Left renal cortex interstitium (tissue), 4 donors: Measurements from ENCODE around the gene RETREG3. TPM values are rescaled to one million over a fixed set of nuclear protein-coding genes. Genes with fewer than 3 reads are reported as not detected.
"Not testable (repeated sequence)": the region's sequence is repeated elsewhere in the genome, so short reads cannot be mapped to it uniquely, and the experiment has no call there.

ENCODE experiments used
- DNase-seq, 4 donors: peaks; one replicate each; pipeline ENCODE4 v3.0.0-alpha.2; 2013; ENCODE audit warnings: low read depth in 4 of 4, low spot score in 2 of 4, missing footprints in 1 of 4
- polyA plus RNA-seq, 4 donors: library from polyadenylated mRNA; unstranded; fragments of 120-200 nt; gene quantifications; one replicate each; pipeline ENCODE4 v1.2.1, GENCODE V29; 2013; ENCODE audit not compliant: insufficient read length in 4 of 4

RETREG3 gene
- polyA plus RNA-seq, 4 donors: 41.9 to 65.7 (median 51.1) TPM

DNA sequence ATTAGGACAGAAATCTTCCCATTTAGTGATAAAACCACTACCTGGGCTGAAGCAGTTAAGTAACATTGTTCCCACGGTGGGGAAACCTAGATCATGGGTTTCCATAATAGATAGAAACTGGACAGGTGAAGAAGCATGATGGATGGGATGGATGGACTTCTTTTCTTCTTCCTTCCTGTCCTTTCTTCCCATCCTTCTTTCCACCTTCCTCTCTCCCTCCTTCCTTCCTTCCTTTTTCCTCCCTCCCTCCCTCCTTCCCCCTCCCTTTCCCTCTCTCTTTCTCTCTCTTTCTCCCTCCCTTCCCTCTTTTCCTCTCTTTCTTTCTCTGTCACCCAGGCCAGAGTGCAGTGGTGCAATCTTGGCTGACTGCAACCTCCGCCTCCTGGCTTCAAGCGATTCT lies 34.7 kb downstream of the RETREG3 start:
- no peak for DNase-seq

DNA sequence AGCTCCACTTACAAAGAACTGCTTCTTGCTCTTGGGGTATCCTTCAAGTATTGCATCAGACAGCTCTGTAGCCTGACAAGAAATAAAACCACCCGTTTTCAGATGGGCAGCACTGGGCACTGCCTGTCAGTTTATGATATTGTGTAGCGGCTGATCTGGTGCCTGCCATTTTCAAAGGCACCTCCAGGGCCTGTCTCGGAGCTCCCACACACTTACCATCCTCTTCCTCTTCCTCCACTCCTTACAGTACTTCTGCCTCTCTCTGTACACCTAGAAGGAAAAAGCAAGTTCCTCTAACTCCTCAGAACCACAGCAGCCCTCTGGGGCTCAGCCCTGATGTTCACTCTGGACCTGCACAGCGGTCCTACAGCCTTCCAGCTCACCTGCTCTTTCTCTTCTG lies 36.1 kb downstream of the RETREG3 start:
- no peak for DNase-seq

DNA sequence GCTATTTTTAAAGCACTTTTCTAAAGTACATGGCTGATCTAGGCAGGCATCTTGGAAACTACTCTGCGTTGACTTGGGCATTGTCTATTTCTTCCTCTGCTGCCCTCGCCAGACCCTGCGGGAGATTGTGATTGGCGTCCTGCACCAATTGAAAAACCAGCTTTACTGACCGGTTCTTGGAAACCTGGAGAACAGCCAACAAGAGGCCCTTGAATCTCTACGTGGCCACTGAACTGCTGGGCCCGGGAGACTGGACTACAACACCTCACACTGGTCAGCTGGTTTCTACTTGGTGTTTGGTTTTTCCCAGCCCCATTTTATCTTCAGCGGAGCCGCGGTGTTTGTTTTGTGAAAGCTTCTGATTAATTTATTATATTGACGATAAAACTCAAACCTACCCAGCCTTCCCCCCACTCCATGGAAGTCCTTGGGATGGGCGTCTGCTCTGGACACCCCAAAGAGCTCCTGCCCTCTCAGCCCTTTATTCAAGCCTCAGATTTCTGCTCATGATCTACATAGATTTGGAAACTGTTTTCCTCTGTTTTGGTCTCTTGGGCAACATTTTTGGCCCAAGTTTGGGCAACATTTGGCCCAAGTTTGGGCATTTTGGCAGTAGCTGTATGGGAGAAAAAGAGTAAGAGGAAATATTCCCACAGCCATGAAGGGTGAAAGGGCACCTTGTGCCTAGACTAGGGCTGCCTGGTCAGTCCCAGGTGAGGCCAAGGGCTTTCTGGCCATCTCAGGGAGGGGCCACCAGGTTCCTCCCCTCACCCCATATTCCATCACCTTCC lies 37.5 kb downstream of the RETREG3 start:
- DNase-seq: no peak

DNA sequence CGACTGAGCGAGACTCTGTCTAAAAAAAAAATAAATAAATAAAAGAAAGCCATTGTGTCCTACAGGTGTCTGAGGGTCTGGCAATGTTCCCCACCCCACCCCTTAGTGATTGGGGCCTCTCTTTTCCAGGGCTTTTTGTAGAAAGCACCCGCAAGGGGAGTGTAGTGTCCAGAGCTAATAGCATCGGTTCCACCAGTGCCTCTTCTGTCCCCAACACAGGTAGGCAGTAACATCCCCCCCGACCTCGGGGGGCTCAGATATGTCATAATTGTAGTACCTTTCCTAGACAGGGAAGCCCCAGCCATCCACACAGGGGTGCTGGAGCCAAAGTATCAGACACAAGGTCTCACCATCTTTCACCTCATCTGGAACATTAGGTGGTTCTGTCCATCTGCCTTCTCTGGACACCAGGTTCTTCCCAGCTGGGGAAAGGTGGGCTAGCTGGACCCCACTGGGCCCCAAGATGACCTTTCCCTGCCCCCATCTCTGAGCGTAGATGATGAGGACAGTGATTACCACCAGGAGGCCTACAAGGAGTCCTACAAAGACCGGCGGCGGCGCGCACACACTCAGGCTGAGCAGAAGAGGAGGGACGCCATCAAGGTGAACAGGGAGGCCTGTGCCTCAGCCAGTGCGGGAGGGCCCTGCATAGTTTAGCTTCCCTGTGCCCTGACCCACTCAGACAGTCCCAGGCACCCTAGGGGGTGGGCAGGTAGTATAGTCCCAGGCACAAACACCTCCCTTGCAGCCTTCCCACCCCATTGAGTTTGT lies 40.6 kb downstream of the RETREG3 start:
- DNase-seq: no peak

DNA sequence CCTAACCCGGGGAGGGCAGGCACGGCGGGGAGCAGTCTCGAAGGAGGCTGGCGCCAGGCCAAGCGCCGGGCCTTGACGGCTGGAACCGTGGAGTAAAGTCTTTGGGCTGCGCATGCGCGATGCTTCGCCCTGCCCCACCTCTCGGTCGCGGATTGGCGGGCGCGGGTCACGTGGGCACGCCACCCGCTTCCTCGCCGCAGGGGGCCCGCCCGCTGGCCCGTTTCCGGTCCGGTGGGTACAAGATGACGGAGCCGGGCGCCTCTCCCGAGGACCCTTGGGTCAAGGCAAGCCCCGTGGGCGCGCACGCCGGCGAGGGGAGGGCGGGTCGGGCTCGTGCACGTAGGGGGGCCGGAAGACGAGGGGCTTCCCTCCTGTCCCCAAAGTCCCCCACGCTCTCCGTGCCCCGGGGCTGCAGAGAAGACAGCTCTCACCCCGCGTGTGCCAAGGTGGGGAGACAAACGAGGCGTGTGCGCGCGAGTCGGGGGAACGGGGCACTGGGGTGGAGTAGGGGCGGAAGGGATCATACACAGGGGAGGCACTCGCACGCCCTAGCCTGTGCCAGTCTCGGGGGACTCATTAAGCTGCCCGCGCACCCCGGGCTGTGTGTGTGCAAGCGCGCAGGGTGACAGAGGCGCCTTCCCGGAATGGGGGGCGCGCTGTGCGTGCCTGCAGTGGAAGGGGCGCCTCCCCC lies 42.1 kb downstream of the RETREG3 start, which contains the start of gene MLX:
Gene MLX, plus strand, starts transcription at position 218 of the 691 bp plus-strand sequence. Its CDS starts 25 bp downstream, at position 243.
- DNase-seq: peak in 1 of 4 donors; percentile 82

DNA sequence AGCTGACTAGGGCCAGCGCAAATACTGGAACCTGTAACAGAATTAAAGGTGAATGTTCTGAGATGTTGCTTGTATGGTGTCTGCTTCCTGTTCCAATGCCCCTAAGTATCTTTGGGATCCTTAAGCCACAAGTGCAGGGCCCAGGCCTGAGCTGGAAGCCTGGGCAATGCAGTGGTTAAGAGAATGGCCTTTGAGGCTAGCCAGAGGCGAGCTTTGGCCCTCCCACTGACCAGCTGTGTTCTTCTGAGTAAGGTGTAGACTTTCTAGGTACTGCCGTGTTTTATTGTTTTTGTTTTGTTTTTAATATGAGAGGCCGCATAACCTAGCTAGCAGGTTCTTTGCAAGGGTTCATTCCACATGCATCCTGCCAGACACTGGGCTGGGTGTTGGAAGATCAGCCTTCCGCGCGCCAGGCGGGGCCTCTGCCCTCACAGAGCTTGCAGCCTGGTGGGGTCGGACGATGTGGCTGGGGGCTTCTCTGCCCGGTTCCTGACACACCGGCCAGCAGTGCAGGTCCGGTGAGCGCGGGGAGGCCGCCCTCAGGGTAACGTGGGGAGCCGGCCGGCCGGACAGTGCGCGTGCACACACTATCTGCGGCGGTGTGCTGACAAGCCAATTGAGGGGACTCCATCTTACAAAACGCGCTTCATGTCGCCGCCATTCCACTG lies 42.8 kb downstream of the RETREG3 start:
- DNase-seq: no peak

DNA sequence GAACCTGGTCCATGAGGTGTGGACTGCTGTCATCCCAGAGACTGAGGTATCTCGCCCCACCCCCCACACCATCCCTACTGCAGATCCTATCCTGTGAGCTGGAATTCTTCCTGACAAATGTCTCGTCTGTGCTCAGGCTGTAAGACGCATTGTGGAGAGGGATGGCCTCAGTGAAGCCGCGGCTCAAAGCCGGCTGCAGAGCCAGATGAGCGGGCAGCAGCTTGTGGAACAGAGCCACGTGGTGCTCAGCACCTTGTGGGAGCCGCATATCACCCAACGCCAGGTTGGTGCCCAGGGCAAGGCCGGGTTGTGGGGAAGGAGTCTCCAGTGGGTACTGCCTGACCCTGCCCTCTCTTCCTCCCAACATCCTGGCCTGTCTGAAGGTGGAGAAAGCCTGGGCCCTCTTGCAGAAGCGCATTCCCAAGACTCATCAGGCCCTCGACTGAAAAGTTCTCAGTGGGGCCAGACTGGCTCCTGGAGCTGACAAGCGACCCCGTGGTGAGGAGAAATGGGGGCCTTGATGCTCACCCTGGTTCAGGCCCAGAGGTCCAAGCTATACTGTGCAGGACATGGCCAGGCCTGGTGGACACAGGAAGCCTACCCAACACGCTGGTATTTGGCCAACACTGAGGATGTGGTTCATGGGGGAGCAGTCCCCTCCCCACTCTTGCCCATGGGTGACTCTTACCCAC lies 43.5 kb downstream of the RETREG3 start:
- DNase-seq: no peak

DNA sequence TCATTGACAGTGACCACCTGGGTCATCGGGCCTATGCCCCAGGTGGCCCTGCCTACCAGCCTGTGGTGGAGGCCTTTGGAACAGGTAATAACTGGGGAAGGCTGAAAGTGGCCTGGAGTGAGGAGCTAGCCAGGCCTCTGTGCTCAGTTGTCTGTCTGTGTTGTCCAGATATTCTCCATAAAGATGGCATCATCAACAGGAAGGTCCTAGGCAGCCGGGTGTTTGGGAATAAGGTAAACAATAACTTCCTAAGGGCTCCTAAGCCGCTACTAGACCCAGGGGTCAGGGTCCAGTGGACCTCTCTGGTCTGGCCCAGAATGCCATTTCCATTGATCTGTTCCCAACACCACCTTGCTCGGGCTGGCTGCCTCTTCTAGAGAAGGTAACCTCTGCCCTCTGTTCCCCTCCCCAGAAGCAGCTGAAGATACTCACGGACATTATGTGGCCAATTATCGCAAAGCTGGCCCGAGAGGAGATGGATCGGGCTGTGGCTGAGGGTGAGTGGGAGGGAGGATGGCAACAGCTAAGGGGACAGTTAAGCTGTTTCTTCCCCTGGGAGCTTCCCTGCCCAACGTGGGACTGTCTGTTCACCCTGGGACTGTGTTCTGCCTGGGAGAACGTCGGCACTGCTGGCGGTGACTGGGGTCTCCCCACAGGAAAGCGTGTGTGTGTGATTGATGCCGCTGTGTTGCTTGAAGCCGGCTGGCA lies 44.2 kb downstream of the RETREG3 start:
- no peak for DNase-seq

DNA sequence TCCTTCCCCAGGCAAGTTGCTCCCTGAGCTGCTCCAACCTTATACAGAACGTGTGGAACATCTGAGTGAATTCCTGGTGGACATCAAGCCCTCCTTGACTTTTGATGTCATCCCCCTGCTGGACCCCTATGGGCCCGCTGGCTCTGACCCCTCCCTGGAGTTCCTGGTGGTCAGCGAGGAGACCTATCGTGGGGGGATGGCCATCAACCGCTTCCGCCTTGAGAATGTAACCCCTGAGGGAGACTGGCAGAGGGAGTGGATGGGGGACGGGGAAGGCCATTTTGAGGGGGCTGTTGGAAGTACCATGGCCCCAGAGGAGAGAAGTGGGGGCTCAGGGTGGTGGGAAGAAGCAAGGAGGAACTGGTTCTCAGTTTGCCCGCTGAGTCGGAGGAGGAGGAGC lies 45.2 kb downstream of the RETREG3 start:
- DNase-seq: no peak

DNA sequence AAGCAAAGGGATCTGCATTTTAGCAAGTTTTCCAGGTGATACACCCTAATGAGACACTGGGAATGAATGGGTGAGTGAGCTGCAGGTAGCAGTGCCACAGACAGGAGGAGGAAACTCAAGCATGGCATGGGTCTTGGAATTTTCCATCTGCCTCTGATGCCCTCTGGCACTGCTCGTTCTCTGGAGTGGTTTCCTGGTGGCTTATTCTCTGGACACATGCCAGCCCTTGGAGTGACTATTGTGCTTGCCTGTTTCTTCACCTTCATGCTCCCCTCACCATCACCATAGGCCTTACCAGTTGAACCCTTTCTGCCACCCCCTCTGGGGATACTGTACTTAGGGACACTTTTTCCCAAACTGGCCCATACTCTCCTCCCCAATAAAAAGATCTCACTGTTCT lies 45.6 kb downstream of the RETREG3 start:
- DNase-seq: no peak

DNA sequence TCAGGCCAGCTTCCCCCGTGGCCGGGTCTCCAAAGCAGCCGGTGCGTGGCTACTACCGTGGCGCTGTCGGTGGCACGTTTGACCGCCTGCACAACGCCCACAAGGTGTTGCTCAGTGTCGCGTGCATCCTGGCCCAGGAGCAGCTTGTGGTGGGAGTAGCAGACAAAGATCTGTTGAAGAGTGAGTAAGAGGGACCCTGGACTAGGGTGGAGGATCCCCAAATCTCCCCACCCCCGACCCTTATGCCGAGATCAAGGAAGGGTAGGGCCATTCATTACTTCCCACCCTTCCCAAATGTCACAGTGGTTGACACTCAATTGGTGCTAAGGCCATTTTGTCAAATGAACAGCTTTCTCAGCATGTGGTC lies 46.0 kb downstream of the RETREG3 start:
- no peak for DNase-seq

DNA sequence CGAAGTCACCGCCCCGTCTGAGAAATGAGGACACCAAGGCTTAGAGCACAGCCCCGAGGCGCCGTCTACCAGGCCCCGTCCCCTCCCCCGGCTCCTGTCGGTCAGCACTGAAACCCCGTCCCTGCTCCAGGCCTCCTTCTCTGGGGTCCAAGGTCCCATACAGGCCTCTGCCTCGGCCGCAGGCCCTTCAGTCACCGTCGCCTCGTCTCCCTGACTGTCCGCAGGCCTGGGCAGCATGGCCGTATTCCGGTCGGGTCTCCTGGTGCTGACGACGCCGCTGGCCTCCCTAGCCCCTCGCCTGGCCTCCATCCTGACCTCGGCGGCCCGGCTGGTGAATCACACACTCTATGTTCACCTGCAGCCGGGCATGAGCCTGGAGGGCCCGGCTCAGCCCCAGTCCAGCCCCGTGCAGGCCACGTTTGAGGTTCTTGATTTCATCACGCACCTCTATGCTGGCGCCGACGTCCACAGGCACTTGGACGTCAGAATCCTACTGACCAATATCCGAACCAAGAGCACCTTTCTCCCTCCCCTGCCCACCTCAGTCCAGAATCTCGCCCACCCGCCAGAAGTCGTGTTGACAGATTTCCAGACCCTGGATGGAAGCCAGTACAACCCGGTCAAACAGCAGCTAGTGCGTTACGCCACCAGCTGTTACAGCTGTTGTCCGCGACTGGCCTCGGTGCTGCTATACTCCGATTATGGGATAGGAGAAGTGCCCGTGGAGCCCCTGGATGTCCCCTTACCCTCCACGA lies 46.6 kb downstream of the RETREG3 start:
- DNase-seq: no peak

DNA sequence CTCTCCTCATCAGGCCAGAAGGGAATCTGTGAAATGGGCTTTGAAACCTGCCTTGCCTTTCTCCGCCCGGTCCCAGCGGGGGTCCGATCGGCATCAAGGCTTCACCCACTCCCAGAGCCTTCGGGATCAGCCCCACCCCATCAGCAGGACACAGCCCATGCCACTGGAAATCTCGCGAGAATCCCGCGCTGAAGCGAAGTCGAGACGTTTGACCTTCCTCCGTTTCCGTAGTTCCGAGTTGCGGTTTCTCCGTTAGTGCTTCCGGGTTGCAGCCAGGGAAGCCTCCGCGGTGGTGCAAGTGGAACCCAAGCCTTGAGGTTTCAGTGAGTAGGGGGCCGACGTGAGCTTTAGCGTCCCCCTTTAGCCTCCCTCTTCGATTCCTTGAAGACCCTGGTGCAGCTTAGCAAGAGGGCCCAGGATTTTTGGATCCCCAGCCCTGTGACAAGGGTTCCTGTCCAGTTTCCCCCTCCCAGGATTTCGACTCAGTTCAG lies 47.2 kb downstream of the RETREG3 start, which contains the start of gene COASY:
Gene COASY, plus strand, starts transcription at position 252 of the 491 bp plus-strand sequence. CDS start 475 bp downstream, outside the sequence.
- peak; percentile 90 to 97 (median 93) for DNase-seq

DNA sequence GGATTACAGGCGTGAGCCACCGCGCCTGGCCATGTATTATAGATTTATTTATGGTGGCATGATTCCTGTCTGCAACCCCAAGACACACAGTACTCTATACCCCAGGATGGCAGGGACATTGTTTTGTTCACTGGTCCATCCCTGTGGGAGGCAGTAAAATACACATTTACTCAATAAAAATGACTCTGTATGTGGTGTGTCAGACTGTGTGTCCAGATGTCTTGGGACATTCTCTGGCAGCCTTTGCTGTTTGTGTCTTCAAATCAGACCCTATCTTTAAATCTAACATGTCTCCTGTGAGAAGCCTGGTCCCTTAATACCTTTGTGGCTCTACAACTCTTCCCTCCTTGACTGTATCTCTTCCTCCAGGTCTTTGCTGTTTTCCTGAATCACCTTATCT lies 48.9 kb downstream of the RETREG3 start:
- no peak for DNase-seq

DNA sequence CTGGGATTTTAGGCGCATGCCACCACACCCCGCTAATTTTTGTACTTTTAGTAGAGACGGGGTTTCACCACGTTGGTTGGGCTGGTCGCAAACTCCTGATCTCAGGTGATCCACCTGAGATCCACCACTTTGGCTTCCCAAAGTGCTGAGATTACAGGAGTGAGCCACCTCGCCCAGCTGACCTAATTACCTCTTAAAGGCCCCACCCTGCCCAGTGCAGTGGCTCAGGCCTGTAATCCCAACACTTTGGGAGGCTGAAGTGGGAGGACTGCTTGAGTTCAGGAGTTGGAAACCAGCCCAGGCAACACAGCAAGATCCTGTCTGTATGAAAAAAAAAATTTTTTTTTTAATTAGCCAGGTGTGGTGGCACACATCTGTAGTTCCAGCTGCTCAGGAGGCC lies 50.1 kb downstream of the RETREG3 start:
- DNase-seq: no peak

DNA sequence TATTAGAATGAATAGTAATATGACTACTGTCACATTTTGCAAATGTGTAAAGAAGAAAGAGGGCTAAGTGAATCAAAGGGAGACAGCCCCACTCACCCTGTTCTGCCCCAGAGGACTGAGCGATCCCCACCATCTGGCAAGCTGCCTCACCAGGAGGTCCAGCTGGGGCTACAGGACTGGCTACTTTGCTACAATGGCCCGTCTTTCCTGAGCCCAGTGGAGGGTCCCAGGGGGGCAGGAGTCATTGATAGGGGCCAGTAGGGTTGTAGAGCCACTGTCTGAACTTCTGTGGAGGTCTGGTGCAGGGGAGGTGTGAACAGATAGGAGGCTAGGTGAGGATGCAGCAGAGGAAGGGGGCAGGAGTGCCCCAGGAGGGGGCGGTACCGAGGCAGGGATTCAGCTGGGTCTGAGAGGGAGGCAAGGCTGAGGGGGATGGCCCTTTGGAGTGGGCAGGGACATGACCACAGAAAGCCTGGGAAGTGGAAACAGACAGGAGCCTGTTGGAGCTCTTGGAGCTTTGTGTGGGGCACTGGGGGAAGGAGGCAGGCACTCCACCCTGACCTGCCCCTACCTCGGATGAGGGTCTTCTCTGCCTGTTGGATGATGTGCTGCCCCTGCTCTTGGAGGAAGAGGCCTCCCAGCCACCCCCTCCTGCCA lies 53.1 kb downstream of the RETREG3 start:
- not testable (repeated sequence) for DNase-seq

DNA sequence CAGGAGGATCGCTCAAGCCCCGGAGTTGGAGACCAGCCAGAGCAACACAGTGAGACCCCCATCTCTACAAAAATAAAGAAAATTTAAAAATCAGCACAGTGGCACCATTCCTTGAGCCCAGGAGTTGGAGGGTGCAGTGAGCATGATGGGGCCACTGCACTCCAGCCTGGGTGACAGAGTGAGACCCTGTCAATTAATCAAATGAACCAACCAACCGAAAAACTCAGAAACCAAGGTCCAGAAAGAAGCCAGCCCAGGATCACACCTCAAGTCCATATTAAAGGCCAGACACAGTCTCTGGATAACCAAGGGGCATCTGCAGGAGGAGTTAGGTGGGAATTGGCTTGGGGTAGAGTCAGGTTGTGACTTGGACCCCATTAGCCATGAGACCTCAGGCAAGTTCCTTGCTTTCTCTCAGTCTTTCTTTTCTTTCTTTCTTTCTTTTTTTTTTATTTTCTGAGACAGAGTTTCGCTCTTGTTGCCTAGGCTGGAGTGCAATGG lies 54.0 kb downstream of the RETREG3 start:
- no peak for DNase-seq
